ENCODE data around the gene NPTX1.
"Not testable (repeated sequence)": the region's sequence is repeated elsewhere in the genome, so short reads cannot be mapped to it uniquely, and the experiment has no call there.

The NPTX1 gene

GRCh38 chr17:80475910-80476876 lies at the start of gene NPTX1:
Gene NPTX1 (minus strand): TSS chr17:80476607. CDS start chr17:80476446, 161 bp downstream.
- no peak for DNase-seq

GRCh38 chr17:80523956-80524712 lies 47.7 kb upstream of the NPTX1 start:
- DNase-seq = no peak

DNA sequence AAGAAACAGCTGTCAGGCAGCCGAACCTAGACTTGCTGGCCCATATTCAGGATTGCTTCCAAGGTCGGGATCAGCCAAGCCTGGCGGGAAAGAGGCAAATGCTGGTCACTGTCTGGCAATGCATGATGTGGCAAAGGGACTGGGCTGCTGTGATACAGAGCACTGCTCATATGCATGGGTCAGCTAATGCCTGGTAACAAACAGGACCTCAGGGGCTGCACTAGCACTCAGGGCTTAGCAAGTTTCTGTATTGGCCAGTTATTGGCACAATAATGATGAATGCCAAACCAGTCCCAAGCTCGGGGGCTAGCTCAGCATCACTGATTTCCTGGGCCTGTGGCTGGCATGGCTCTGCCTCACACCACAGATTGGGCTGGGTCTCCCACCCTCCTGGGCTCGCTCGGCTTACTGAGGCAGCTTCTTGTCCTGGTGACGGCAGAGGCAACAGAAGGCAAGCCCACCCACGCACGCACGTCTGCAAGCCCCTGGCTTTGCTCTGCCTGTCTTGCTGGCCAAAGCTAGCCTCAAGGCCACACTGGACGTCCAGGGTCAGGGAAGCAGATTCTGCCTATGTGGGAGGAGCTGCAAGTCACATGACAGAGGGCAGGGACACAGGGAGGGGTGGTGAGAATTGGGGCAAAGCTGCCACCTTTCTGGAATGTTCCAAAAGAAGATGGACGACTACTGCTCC lies 46.8 kb upstream of the NPTX1 start:
- DNase-seq = no peak

DNA sequence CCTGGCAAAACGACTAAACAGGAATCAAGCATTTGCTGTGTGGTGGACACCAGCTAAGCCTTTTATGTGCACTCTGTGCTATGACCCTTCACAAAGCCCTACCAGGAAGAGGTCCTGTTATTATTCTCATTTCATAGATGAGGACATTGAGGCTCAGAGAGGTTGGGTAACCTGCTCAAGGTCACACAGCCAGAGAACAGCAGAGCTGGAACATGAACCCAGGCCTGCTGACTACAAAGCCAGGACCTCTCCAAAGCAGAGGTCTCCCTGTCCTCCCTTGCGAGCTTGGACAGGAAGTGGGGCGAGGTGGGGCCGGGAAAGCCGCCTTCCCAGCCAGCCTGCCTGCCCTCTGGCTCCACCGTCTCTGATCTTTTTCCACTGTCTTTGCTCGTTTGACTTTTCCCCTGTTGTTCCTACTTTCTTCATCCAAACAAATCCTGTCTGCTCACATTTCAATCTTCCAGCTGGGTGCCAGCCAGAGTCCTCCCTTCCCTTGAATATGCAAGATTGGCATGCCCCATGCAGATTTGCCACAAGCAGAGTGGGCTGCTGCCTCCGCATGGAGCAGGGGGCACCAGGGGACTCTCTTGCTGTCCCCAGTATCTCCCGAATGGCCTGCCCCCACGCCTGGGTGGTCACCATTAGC lies 44.5 kb upstream of the NPTX1 start:
- no peak for DNase-seq

GRCh38 chr17:80519091-80519781 lies 42.8 kb upstream of the NPTX1 start:
- no peak for DNase-seq

- DNase-seq = no peak
These were observed 42.0 kb upstream of the NPTX1 start for GRCh38 chr17:80518392-80518791.

- DNase-seq = no peak
These were observed 41.2 kb upstream of the NPTX1 start for GRCh38 chr17:80517641-80518040.

DNA sequence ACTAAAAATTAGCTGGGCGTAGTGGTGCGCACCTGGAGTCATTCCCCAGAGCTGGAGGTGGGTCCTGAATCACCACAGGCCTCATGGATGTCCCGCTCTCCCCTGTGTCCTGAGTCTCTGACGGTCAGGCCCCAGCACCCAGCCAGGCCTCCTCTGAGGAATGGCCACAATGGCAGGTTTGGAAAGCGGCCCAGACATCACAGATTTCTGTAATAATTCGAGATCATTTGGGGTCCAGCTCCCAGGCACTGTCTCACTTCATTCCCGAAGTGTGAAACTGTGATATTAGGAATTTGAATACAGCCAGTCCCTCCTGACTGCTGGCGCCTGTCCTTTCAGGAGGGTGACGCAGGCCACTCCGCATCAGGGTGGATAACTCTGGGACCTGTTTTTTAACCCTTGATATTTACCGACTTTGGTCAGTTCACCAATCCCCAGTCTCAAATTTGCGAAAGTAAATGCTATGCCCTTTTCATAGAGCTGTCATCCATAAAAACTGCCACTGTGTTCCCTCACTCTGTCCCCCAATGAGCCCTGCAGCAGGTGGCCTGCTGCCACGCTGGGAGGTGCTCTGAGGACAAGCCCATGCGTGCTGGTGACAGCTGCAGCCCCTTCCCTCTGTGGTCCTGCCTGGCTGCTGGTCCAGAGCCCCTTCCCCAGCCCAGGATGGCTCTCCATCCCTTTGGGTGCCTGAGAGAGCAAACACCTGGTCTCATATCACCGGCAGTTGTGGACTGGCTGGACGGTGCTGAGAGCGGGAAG lies 39.9 kb upstream of the NPTX1 start:
- no peak for DNase-seq

- DNase-seq = no peak
These were observed 37.5 kb upstream of the NPTX1 start for GRCh38 chr17:80513892-80514291.

DNA sequence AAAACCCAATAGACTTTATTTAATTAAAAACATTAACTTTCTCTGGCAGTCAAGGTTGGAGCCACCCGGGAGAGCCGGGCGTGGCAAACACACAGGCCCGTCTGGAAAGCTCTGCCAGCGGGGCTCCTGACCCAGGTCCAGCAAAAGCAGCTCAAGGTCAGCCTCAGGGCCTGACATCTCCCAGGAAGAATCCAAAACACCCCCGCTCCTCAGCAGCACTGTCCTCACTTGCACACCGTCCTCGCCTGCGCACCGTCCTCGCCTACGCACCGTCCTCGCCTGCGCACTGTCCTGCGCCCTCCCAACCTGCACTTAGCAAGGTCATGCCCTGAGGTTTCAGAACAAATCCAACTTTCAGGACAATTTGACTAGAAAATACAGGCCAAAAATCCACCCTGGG lies 36.8 kb upstream of the NPTX1 start:
- DNase-seq = no peak

- DNase-seq = no peak
These were observed 35.8 kb upstream of the NPTX1 start for GRCh38 chr17:80512233-80512632.

GRCh38 chr17:80511222-80512180 lies 35.1 kb upstream of the NPTX1 start:
- no peak for DNase-seq

GRCh38 chr17:80510772-80511171 lies 34.4 kb upstream of the NPTX1 start:
- DNase-seq = no peak

DNA sequence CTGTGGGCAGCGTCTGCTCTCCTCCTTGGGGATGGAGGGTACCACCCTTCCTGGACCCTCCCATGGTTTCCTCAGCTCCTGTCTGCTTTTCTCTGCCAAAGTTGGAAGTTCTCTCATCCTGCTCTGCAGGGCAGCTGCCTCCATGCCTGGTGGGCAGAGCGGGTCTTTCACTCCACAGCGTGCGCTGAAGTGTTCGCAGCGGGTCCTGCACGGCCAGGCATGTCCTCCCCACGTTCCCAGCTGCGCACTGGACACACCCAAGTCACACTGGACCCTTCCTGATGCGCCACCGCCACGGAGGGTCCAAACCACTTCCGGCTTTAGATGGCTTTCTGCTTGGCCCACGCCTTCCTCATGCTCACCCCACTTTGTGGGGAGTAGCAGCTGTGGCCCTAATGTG lies 33.7 kb upstream of the NPTX1 start:
- DNase-seq = no peak

GRCh38 chr17:80509311-80509710 lies 32.9 kb upstream of the NPTX1 start:
- no peak for DNase-seq

- DNase-seq = no peak
These were observed 31.6 kb upstream of the NPTX1 start for GRCh38 chr17:80507965-80508364.

DNA sequence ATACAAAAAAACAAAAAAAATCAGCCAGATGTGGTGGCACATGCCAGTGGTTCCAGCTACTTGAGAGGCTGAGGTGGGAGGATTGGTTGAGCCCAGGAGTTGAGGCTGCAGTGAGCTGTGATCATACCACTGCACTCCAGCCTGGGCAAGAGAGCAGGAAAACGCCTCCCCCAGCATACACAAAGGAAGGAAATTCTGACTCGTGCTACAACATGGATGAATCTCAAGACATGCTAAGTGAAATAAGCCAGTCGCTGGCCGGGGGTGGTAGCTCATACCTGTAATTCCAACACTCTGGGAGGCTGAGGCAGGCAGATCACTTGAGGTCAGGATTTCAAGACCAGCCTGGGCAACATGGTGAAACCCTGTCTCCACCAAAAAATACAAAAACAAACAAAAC lies 30.8 kb upstream of the NPTX1 start:
- DNase-seq = not testable (repeated sequence)

DNA sequence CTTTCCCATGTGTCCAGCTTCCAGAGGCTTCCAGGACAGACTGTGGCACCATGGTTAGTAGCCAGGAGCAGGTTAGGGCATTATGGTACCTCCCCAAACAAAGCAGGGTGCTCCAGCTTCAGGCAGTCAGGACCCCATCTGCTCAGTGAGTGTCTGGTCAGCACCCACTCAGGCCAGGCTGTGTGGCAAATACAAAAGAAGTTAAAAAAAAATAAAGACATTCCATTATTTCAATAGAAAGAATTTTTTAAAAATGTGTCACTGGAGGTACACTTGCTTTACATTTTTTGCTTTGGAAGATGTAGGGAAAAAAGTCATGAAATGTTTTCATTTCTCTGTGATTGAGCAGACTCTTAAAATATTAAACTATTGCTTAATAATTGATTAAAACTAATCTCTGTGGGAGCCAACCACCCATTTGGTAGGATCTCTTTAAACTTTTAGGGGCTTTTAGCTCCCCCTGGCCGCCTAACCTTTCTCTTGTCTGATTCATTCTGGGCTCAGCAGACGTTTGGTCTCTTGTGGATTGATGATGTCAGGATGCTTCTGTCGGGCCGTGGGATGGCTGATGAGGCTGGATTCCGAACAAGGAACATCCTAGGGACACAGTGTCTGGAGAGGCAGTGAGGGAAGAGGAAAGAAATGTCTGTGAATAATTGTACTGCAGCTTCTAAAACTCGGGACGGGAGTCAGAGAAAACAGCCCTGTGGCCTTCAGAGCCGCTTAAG lies 28.4 kb upstream of the NPTX1 start:
- no peak for DNase-seq

DNA sequence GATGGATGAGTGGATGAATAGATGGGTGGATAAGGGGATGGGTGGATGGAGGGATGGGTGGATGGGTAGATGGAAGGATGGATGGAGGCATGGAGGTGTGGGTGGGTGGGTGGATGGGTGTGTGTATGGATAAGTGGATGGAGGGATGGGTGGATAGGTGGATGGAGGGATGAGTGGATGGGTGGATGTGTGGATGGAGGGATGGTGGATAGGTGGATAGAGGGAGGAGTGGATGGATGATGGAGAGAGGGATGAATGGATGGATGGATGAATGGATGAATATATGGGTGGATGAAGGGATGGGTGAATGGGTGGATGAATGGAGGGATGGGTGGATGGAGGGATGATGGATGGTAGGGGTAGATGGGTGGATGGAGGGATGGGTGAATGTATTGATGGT lies 27.5 kb upstream of the NPTX1 start:
- no peak for DNase-seq

- no peak for DNase-seq
These were observed 26.6 kb upstream of the NPTX1 start for GRCh38 chr17:80503031-80503430.
